Liver (tissue), 9 donors: Measurements from ENCODE around the gene STKLD1. TPM values are rescaled to one million over a fixed set of nuclear protein-coding genes. Genes with fewer than 3 reads are reported as not detected.

Experiments used
- DNase-seq: peaks from one replicate; pipeline ENCODE4 v3.0.0-alpha.2; 2017; ENCODE audit warnings: low spot score
- H3K27ac ChIP-seq, 2 donors: one replicate each; pipeline ENCODE4 v1.7.0; 2013; ENCODE audit warnings: inconsistent platforms in 2 of 2, low read length in 2 of 2, control low read depth in 1 of 2, low read depth in 1 of 2, mild to moderate bottlenecking in 1 of 2
- H3K27me3 ChIP-seq, 4 donors: one replicate each; pipeline versions ENCODE4 v1.6.1 to v1.7.0; 2013; ENCODE audit warnings: low read length in 3 of 4, inconsistent platforms in 1 of 4, mild to moderate bottlenecking in 1 of 4, moderate library complexity in 1 of 4; ENCODE audit not compliant: control insufficient read depth in 4 of 4, insufficient read depth in 4 of 4
- H3K36me3 ChIP-seq, 4 donors: one replicate each; pipeline versions ENCODE4 v1.6.1 to v1.7.0; 2013; ENCODE audit warnings: low read length in 3 of 4, mild to moderate bottlenecking in 3 of 4, low read depth in 1 of 4, moderate library complexity in 1 of 4; ENCODE audit not compliant: control insufficient read depth in 4 of 4, insufficient read depth in 3 of 4
- H3K4me1 ChIP-seq, 4 donors: one replicate each; pipeline versions ENCODE4 v1.6.1 to v1.7.0; 2013; ENCODE audit warnings: low read length in 3 of 4, mild to moderate bottlenecking in 3 of 4, moderate library complexity in 1 of 4; ENCODE audit not compliant: control insufficient read depth in 4 of 4, insufficient read depth in 4 of 4
- H3K4me3 ChIP-seq, 3 donors: one replicate each; pipeline versions ENCODE4 v1.6.1 to v1.7.0; 2013; ENCODE audit warnings: low read length in 3 of 3, control low read depth in 1 of 3, low read depth in 1 of 3, mild to moderate bottlenecking in 1 of 3
- H3K9ac ChIP-seq, 2 donors: one replicate each; pipeline ENCODE4 v1.7.0; 2013; ENCODE audit warnings: low read length in 2 of 2, mild to moderate bottlenecking in 2 of 2, moderate library complexity in 2 of 2, control low read depth in 1 of 2, low read depth in 1 of 2
- H3K9me3 ChIP-seq, 4 donors: one replicate each; pipeline versions ENCODE4 v1.6.1 to v1.7.0; 2013; ENCODE audit warnings: low read length in 3 of 4; ENCODE audit not compliant: control insufficient read depth in 4 of 4
- ATF3 ChIP-seq: IDR thresholded peaks from 2 replicates; pipeline ENCODE4 v1.6.1; 2016; ENCODE audit warnings: antibody characterized with exemption
- CTCF ChIP-seq: fragments of 150-350 bp; IDR thresholded peaks from 2 replicates; pipeline ENCODE4 v1.5.1; 2017; ENCODE audit warnings: improper control_type of control experiment, low read depth, low read length; ENCODE audit not compliant: missing input control
- EGR1 ChIP-seq, 2 donors: IDR thresholded peaks; 2 replicates each; pipeline ENCODE4 v1.6.1; 2016 to 2018; ENCODE audit warnings: antibody characterized with exemption in 2 of 2, low read depth in 2 of 2
- FOXA1 ChIP-seq: IDR thresholded peaks from 2 replicates; pipeline ENCODE4 v1.6.1; 2016; ENCODE audit warnings: antibody characterized with exemption
- FOXA2 ChIP-seq: IDR thresholded peaks from 2 replicates; pipeline ENCODE4 v1.6.1; 2016; ENCODE audit warnings: antibody characterized with exemption
- HNF4A ChIP-seq, 2 donors: conservative IDR thresholded peaks; 2 replicates each; pipeline ENCODE4 v1.6.1; 2016; ENCODE audit warnings: antibody characterized with exemption in 2 of 2, mild to moderate bottlenecking in 2 of 2
- HNF4G ChIP-seq: IDR thresholded peaks from 2 replicates; pipeline ENCODE4 v1.6.1; 2016; ENCODE audit warnings: antibody characterized with exemption
- JUND ChIP-seq, 2 donors: IDR thresholded peaks; 2 replicates each; pipeline ENCODE4 v1.6.1; 2016; ENCODE audit warnings: antibody characterized with exemption in 2 of 2
- NR2F2 ChIP-seq: IDR thresholded peaks from 2 replicates; pipeline ENCODE4 v1.6.1; 2016; ENCODE audit warnings: antibody characterized with exemption
- RAD21 ChIP-seq, 2 donors: IDR thresholded peaks; 2 replicates each; pipeline ENCODE4 v1.6.1; 2016; ENCODE audit warnings: antibody characterized with exemption in 2 of 2, mild to moderate bottlenecking in 2 of 2
- REST ChIP-seq: IDR thresholded peaks from 2 replicates; pipeline ENCODE4 v1.6.1; 2016; ENCODE audit warnings: antibody characterized with exemption, mild to moderate bottlenecking
- RXRA ChIP-seq, 2 donors: IDR thresholded peaks; 2 replicates each; pipeline ENCODE4 v1.6.1; 2017 to 2018; ENCODE audit warnings: antibody characterized with exemption in 2 of 2, mild to moderate bottlenecking in 1 of 2
- TAF1 ChIP-seq: conservative IDR thresholded peaks from 2 replicates; pipeline ENCODE4 v1.6.1; 2016; ENCODE audit warnings: antibody characterized with exemption, mild to moderate bottlenecking
- WGBS: extraction: QIAGEN DNeasy Blood & Tissue Kit; methylation state at CpG from one replicate; pipeline ENCODE4 v1.1.7; 2013; 5-methylcytosine and 5-hydroxymethylcytosine counted together
- polyA plus RNA-seq, 2 donors: library from polyadenylated mRNA; stranded (reverse) in 1 of 2; unstranded in 1 of 2; fragments of 200-250 nt in 1 of 2; fragments of >200 nt in 1 of 2; fragmentation: Nextera tagmentation in 1 of 2; extraction: Ambion mirVana in 1 of 2; gene quantifications; one replicate each; pipeline versions ENCODE4 v1.2.1 to v1.2.3, GENCODE V29; 2013 to 2015
- total RNA-seq, 2 donors: library from RNA; depleted of rRNA; stranded (reverse); fragments of >200 nt; gene quantifications; one replicate each; pipeline ENCODE4 v1.2.3, GENCODE V29; 2014
- donor health status: healthy.
- donor health status: healthy.
- donor health status: healthy.
- donor health status: healthy.
- donor health status: healthy.

Gene STKLD1
- total and polyA plus RNA-seq, 4 donors: 0.25 to 0.85 (median 0.33) TPM

DNA sequence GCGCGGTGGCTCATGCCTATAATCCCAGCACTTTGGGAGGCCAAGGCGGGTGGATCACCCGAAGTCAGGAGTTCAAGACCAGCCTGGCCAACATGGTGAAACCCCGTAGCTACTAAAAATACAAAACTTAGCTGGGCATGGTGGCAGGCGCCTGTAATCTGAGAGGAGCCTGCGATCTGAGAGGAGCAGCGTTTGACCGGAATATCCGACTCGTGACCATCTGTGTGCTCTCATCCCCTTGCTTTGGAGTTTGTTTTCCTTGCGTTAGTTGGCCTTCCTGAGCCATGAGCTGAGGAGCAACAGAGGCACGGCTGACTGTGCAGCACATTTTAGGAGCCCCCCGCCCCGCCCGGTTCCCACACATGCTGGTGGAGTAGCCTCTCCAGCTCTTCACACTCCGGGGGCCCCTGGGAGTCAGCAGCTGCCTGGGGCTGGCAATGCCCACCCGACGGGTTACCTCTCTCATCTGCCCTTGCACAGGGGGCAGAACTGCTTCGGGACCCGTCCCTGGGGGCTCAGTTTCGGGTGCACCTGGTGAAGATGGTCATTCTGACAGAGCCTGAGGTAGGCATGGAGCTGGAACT lies 49.0 kb downstream of the STKLD1 start (continued):
- no peak for TF ChIP-seq REST
- no peak for TF ChIP-seq TAF1
- TF ChIP-seq FOXA1: no peak
- no peak for TF ChIP-seq FOXA2

DNA sequence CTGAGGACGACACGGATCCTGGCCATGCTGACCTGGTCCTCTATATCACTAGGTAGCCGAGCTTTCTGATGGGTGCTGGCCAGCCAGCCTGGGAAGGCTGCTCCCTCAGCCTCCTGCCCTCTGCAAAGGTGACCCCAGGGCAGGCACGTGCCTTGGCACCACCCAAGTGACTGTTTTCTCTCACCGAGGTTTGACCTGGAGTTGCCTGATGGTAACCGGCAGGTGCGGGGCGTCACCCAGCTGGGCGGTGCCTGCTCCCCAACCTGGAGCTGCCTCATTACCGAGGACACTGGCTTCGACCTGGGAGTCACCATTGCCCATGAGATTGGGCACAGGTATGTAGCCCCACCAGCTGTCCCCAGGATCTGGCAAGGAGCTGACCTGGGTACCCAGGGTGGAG lies 49.8 kb downstream of the STKLD1 start:
- Histone ChIP-seq H3K4me1 (peaks cover 0 to 8% (median 4%) of the 10 kb centered on the region in 4 donors), H3K27me3 (no peaks in the 10 kb centered on the region), H3K9me3 (no peaks in the 10 kb centered on the region), H3K4me3 (no peak overlapping the region), H3K27ac (peak overlapping the region in 1 of 2 donors; percentile 7), H3K9ac (no peak overlapping the region), H3K36me3 (no peaks in the 10 kb centered on the region)
- DNase-seq: no peak
- WGBS: 76% methylated on average over 11 of the region's 11 CpGs
- no peak for TF ChIP-seq TAF1
- no peak for TF ChIP-seq EGR1 (IDR thresholded peaks at IDR 0.05; ENCODE audit: low read depth in 2 of 2)
- no peak for TF ChIP-seq HNF4A (conservative IDR thresholded peaks at IDR 0.05)
- no peak for TF ChIP-seq FOXA1
- no peak for TF ChIP-seq CTCF
- TF ChIP-seq ATF3: no peak
- TF ChIP-seq RXRA (IDR thresholded peaks at IDR 0.05): no peak
- no peak for TF ChIP-seq FOXA2
- no peak for TF ChIP-seq NR2F2
- no peak for TF ChIP-seq JUND (IDR thresholded peaks at IDR 0.05)
- TF ChIP-seq HNF4G: no peak
- no peak for TF ChIP-seq REST
- TF ChIP-seq RAD21 (IDR thresholded peaks at IDR 0.05): no peak
